ENCODE measurements around the gene ANO7. TPM values are rescaled to one million over a fixed set of nuclear protein-coding genes. Genes with fewer than 3 reads are reported as not detected.

Gene ANO7
- polyA plus RNA-seq, 1 of the 3 experiments (the other 2 are of a cell fraction): 0.81 TPM

GRCh38 chr2:241273210-241274020 lies 84.9 kb downstream of the ANO7 start (continued):
- TF ChIP-seq YY1 (IDR thresholded peaks at IDR 0.05; ENCODE audit: low read depth) (no peak), RCOR1 (IDR thresholded peaks at IDR 0.05; ENCODE audit: low read length) (no peak)

- Histone ChIP-seq H3K36me3 (replicated peaks in 1 of 2; ENCODE audit: control insufficient read depth in 1 of 2, insufficient read depth in 2 of 2, low read length in 1 of 2) (peaks cover 0 to 15% of the 10 kb centered on the region in 2 experiments), H3K4me3 (ENCODE audit: low read depth in 2 of 2, low read length in 1 of 2) (no peak overlapping the region), H3K9me2 (no peaks in the 10 kb centered on the region), H3K27me3 (ENCODE audit: insufficient read depth) (no peaks in the 10 kb centered on the region), H3K27ac (ENCODE audit: low read depth in 2 of 2, low read length in 1 of 2) (no peak overlapping the region), H2AFZ (ENCODE audit: low read depth) (no peak overlapping the region), H4K20me1 (ENCODE audit: insufficient read depth) (peaks cover 29% of the 10 kb centered on the region), H3K4me1 (ENCODE audit: control insufficient read depth in 1 of 2, insufficient read depth in 2 of 2, low read depth in 1 of 2, low read length in 1 of 2) (peaks cover 17 to 30% of the 10 kb centered on the region in 2 experiments; a peak in 3 of 4 replicates), H3K9ac (no peak overlapping the region), H3F3A (replicated peaks; ENCODE audit: insufficient read depth) (peaks cover 12% of the 10 kb centered on the region), H3K79me2 (ENCODE audit: insufficient read depth) (peaks cover 96% of the 10 kb centered on the region), H3K4me2 (no peak overlapping the region), H3K9me3 (peaks cover 9% of the 10 kb centered on the region; the same call in 1 of the 2 replicates)
- no peak for TF ChIP-seq GABPA (IDR thresholded peaks at IDR 0.05; ENCODE audit: low read depth)
- no peak for TF ChIP-seq POLR2AphosphoS5 (IDR thresholded peaks at IDR 0.05; ENCODE audit: low read depth, low read length)
- no peak for TF ChIP-seq EZH2phosphoT487 (IDR thresholded peaks at IDR 0.05; ENCODE audit: borderline replicate concordance, low read depth)
- no peak for TF ChIP-seq FOXJ3 (CRISPR knock-in tag; IDR thresholded peaks at IDR 0.05)
- TF ChIP-seq JUND (IDR thresholded peaks at IDR 0.05): no peak
- TF ChIP-seq YY1 (IDR thresholded peaks at IDR 0.05; ENCODE audit: low read depth): no peak
- TF ChIP-seq USF2 (IDR thresholded peaks at IDR 0.05; ENCODE audit: borderline replicate concordance, low read depth, low read length): no peak
- no peak for DNase-seq
- ChIA-PET CTCF (interaction anchor here (1.1 to 1.8 kb wide), 2 partner anchors 19 to 28 kb away, joined by 3 to 7 read pairs; no protein-coding TSS in a partner anchor), POLR2A (no interaction called here)
- 88% methylated on average over 5 of the region's 5 CpGs for WGBS (ENCODE audit: low lambda C conversion rate)
Measured at GRCh38 chr2:241274127-241274526, 85.7 kb downstream of the ANO7 start.

Other genes starting within 250 kb of the ANO7 start
- 0.03 TPM in 2 replicates for gene SNED1, start 190.1 kb upstream of the ANO7 start, polyA plus RNA-seq (2012; rRNA removed)
- gene MTERF4, start 86.4 kb upstream of the ANO7 start, polyA plus RNA-seq (2012; rRNA removed): 31.0 and 43.3 TPM in 2 replicates
- gene PASK, start 39.2 kb upstream of the ANO7 start, polyA plus RNA-seq (2012; rRNA removed): 6.3 and 6.6 TPM in 2 replicates
- gene PPP1R7, start 38.2 kb upstream of the ANO7 start, polyA plus RNA-seq (2012; rRNA removed): 47.2 and 56.9 TPM in 2 replicates
- gene HDLBP, start 127.0 kb downstream of the ANO7 start, polyA plus RNA-seq (2012; rRNA removed): 211 and 263 TPM in 2 replicates
- gene SEPTIN2, start 127.2 kb downstream of the ANO7 start, polyA plus RNA-seq (2012; rRNA removed): 226 and 330 TPM in 2 replicates
- 11.5 and 13.9 TPM in 2 replicates for gene FARP2, start 167.6 kb downstream of the ANO7 start, polyA plus RNA-seq (2012; rRNA removed)

All from SK-N-SH (cell line).